ENCODE measurements around the gene GRIK3. TPM values are rescaled to one million over a fixed set of nuclear protein-coding genes. Genes with fewer than 3 reads are reported as not detected.

Gene GRIK3
- total RNA-seq, 3 donors from 2014 or later (not counting 1 experiment from before 2014, with no cell fraction given): not detected

DNA sequence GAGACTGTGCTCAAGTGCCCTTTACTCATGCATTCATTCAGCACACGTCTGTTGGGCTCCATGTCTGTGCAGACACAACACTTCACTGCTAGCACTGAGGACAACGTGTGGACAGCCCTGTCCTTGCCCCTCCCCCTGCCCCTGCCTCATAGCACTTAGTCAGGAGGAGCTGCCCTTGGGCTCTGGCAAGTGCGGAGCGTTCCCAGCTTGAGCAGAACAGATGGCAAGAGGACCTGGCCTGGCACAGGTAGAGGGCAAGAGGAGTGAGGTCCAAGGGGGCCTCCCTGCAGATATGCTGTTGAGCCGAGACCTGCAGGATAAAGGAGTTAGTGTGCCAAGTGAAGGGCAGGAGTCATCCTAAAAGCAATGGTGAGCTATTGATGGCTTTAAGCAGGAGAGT lies 81.3 kb downstream of the GRIK3 start:
- Histone ChIP-seq H3K36me3 (ENCODE audit: control insufficient read depth, insufficient read depth, low read length) (no peaks in the 10 kb centered on the region), H3K27ac (ENCODE audit: low read length) (no peak overlapping the region), H3K27me3 (ENCODE audit: control insufficient read depth, insufficient read depth, low read length) (no peaks in the 10 kb centered on the region), H3K9me3 (ENCODE audit: control insufficient read depth, insufficient read depth, low read length) (no peaks in the 10 kb centered on the region), H3K4me3 (ENCODE audit: low read length) (no peak overlapping the region), H3K4me1 (ENCODE audit: control insufficient read depth, insufficient read depth, low read length) (no peaks in the 10 kb centered on the region)
- Mint-ChIP-seq H3K4me3 (no peak overlapping the region), H3K36me3 (no peaks in the 10 kb centered on the region), H3K4me1 (no peaks in the 10 kb centered on the region), H3K9me3 (no peaks in the 10 kb centered on the region), H3K27me3 (ENCODE audit: low read depth in 2 of 2) (peaks cover 3 to 13% of the 10 kb centered on the region in 2 donors), H3K27ac (no peak overlapping the region)
- 58% methylated on average over 5 of the region's 5 CpGs for WGBS (ENCODE audit: insufficient coverage)
- DNase-seq (no peak), ATAC-seq (no peak)
- intact Hi-C loops (cut with micrococcal nuclease): no loop called here
- TF ChIP-seq, protein P1, sequence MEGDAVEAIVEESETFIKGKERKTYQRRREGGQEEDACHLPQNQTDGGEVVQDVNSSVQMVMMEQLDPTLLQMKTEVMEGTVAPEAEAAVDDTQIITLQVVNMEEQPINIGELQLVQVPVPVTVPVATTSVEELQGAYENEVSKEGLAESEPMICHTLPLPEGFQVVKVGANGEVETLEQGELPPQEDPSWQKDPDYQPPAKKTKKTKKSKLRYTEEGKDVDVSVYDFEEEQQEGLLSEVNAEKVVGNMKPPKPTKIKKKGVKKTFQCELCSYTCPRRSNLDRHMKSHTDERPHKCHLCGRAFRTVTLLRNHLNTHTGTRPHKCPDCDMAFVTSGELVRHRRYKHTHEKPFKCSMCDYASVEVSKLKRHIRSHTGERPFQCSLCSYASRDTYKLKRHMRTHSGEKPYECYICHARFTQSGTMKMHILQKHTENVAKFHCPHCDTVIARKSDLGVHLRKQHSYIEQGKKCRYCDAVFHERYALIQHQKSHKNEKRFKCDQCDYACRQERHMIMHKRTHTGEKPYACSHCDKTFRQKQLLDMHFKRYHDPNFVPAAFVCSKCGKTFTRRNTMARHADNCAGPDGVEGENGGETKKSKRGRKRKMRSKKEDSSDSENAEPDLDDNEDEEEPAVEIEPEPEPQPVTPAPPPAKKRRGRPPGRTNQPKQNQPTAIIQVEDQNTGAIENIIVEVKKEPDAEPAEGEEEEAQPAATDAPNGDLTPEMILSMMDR (IDR thresholded peaks at IDR 0.05): no peak

DNA sequence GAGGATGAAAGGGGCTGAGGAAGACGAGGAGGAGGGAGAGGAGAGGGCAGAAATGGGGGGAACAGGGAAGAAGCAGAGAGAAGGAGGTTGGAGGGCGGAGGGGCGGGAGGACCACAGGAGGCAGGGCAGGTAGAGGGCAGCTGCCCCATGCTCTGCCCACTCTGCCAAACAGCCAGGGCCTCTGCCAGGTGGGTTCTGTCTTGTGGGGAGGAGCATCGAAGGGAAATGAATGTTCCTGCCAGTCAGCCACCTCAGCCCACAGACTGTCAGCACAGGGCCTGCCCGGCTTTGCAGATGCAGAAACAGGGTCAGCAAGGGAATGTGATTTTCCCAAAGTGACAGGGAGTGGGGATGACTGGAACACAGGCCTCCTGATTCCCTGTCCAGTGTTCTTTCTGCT lies 82.6 kb downstream of the GRIK3 start:
- Histone ChIP-seq H3K9me3 (ENCODE audit: control insufficient read depth, insufficient read depth, low read length) (no peaks in the 10 kb centered on the region), H3K4me3 (ENCODE audit: low read length) (no peak overlapping the region), H3K36me3 (ENCODE audit: control insufficient read depth, insufficient read depth, low read length) (no peaks in the 10 kb centered on the region), H3K27ac (ENCODE audit: low read length) (no peak overlapping the region), H3K4me1 (ENCODE audit: control insufficient read depth, insufficient read depth, low read length) (no peaks in the 10 kb centered on the region), H3K27me3 (ENCODE audit: control insufficient read depth, insufficient read depth, low read length) (no peaks in the 10 kb centered on the region)
- ATAC-seq (no peak), DNase-seq (no peak)
- Mint-ChIP-seq H3K36me3 (no peaks in the 10 kb centered on the region), H3K9me3 (no peaks in the 10 kb centered on the region), H3K27ac (no peak overlapping the region), H3K4me1 (no peaks in the 10 kb centered on the region), H3K27me3 (ENCODE audit: low read depth in 2 of 2) (peaks cover 3 to 13% of the 10 kb centered on the region in 2 donors), H3K4me3 (no peak overlapping the region)
- 76% methylated on average over 5 of the region's 5 CpGs for WGBS (ENCODE audit: insufficient coverage)
- intact Hi-C loops (cut with micrococcal nuclease): no loop called here
- TF ChIP-seq, protein P1 (IDR thresholded peaks at IDR 0.05): no peak

DNA sequence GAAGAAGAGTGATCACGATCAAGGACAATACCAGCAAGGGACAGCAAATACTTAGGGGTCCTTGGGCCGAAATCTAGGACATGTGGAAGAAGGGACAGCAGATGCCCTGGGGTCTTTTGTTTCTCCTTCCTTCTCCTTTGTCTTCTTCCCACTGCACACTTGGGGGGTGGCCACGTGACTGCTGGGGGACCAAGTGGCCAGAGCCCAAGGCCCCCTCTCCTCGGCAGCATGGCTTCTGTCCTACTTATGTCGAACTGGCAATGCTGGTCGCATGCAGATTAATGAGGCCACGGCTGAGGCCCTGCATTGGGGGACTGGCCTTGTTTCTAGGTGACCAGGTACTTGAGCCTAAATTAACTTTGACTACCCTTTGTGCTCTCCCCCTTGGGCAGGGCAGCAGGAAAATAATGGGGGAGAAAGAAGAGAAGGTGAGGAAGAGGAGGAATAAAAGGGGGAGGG lies 83.0 kb downstream of the GRIK3 start:
- H3K36me3 ChIP-seq (ENCODE audit: control insufficient read depth, insufficient read depth, low read length): no peaks in the 10 kb centered on the region
- H3K4me3 ChIP-seq (ENCODE audit: low read length): no peak overlapping the region
- H3K36me3 Mint-ChIP-seq: no peaks in the 10 kb centered on the region
- no peak overlapping the region for H3K27ac ChIP-seq (ENCODE audit: low read length)
- 66% methylated on average over 7 of the region's 7 CpGs for WGBS (ENCODE audit: insufficient coverage)
- no peak overlapping the region for H3K4me3 Mint-ChIP-seq
- no peaks in the 10 kb centered on the region for H3K27me3 ChIP-seq (ENCODE audit: control insufficient read depth, insufficient read depth, low read length)
- no peaks in the 10 kb centered on the region for H3K9me3 ChIP-seq (ENCODE audit: control insufficient read depth, insufficient read depth, low read length)
- ATAC-seq (no peak), DNase-seq (no peak)
- intact Hi-C loops (cut with micrococcal nuclease): no loop called here
- no peaks in the 10 kb centered on the region for H3K4me1 ChIP-seq (ENCODE audit: control insufficient read depth, insufficient read depth, low read length)
- H3K27ac Mint-ChIP-seq: no peak overlapping the region
- TF ChIP-seq, protein P1 (IDR thresholded peaks at IDR 0.05): no peak
- H3K9me3 Mint-ChIP-seq: no peaks in the 10 kb centered on the region
- H3K27me3 Mint-ChIP-seq (ENCODE audit: low read depth in 2 of 2): peaks cover 3 to 13% of the 10 kb centered on the region in 2 donors
- no peaks in the 10 kb centered on the region for H3K4me1 Mint-ChIP-seq

DNA sequence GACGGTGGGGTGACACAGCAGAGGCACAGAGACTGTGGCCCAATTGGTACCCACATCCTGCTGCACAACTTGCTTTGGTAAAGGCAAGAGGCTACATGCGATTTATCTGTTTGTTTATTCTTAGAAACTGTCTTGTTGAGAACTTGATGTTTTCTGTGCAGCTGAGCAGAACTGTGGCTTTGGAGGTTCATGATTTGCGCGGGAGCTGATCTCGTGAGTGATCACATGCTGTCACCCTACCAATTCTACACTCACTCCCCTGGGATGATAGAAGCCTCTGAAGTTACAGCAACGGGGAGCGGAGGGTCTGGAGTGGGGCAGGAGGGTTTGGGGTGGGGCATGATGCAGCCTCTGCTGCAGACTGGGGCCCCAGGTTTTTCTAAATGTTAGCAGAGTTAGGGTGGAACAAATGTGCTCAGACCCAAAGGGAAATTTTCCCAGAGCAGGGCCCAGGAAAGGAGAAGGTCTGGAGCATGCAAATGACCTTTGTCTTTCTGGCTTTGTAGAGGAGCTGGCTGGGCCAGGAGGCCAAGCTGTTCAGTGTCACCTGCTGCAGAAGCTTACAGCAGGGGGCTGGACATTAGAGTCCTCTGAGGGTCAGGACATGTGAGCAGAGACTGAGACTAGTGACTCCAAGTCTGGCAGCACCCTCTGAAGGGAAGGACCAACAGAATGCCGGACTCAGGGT lies 83.6 kb downstream of the GRIK3 start:
- TF ChIP-seq, protein P1 (IDR thresholded peaks at IDR 0.05): no peak
- ATAC-seq (no peak), DNase-seq (no peak)
- H3K36me3 ChIP-seq (ENCODE audit: control insufficient read depth, insufficient read depth, low read length): no peaks in the 10 kb centered on the region
- intact Hi-C loops (cut with micrococcal nuclease): no loop called here
- H3K9me3 Mint-ChIP-seq: no peaks in the 10 kb centered on the region
- H3K36me3 Mint-ChIP-seq: no peaks in the 10 kb centered on the region
- H3K4me3 ChIP-seq (ENCODE audit: low read length): no peak overlapping the region
- no peak overlapping the region for H3K4me3 Mint-ChIP-seq
- H3K4me1 ChIP-seq (ENCODE audit: control insufficient read depth, insufficient read depth, low read length): no peaks in the 10 kb centered on the region
- H3K27ac Mint-ChIP-seq: no peak overlapping the region
- 64% methylated on average over 5 of the region's 8 CpGs for WGBS (ENCODE audit: insufficient coverage)
- peaks cover 3 to 16% of the 10 kb centered on the region in 2 donors for H3K27me3 Mint-ChIP-seq (ENCODE audit: low read depth in 2 of 2)
- no peaks in the 10 kb centered on the region for H3K9me3 ChIP-seq (ENCODE audit: control insufficient read depth, insufficient read depth, low read length)
- H3K4me1 Mint-ChIP-seq: no peaks in the 10 kb centered on the region
- no peaks in the 10 kb centered on the region for H3K27me3 ChIP-seq (ENCODE audit: control insufficient read depth, insufficient read depth, low read length)
- H3K27ac ChIP-seq (ENCODE audit: low read length): no peak overlapping the region
